ENCODE data around the gene ADPRHL1.
A peak's percentile ranks its signal among the peaks of the same experiment; 100 is the strongest.
"Not testable (repeated sequence)": the region's sequence is repeated elsewhere in the genome, so short reads cannot be mapped to it uniquely, and the experiment has no call there.

The ADPRHL1 gene

GRCh38 chr13:113489171-113489548 is 35.9 kb upstream of the ADPRHL1 start:
- Mint-ChIP-seq H3K27ac (peak overlapping the region; percentile 89), H3K4me3 (peak overlapping the region; percentile 95), H3K36me3 (peaks cover 3% of the 10 kb centered on the region)

DNA sequence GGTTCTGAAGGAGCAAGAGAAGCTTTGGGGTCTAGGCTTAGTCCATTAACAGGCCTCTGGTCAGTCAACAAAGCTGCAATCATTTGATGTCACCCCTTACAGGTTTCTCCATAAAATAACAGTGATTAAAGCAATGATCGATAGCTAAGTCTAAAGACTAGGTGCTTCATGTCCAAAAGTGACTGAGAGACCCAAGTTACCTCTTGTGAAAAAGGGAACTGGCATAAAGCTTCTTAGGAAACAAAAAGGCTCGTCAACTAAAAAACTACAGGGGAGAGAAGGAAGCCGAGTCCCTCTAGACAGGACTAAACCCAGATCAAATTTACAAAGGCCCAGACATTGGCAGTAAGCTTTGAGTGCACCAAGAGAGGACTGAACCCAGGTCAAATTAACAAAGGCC is 35.0 kb upstream of the ADPRHL1 start:
- Mint-ChIP-seq H3K4me1 (ENCODE audit: low read depth) (peaks cover 59% of the 10 kb centered on the region), H3K27me3 (no peaks in the 10 kb centered on the region), H3K9me3 (ENCODE audit: low read depth) (no peaks in the 10 kb centered on the region), H3K27ac (no peak overlapping the region), H3K4me3 (peak overlapping the region; percentile 95), H3K36me3 (peaks cover 3% of the 10 kb centered on the region)

More at GRCh38 chr13:113489171-113489548, 35.9 kb upstream of the ADPRHL1 start:
- Mint-ChIP-seq H3K27me3 (no peaks in the 10 kb centered on the region), H3K9me3 (ENCODE audit: low read depth) (no peaks in the 10 kb centered on the region), H3K4me1 (ENCODE audit: low read depth) (peaks cover 62% of the 10 kb centered on the region)

DNA sequence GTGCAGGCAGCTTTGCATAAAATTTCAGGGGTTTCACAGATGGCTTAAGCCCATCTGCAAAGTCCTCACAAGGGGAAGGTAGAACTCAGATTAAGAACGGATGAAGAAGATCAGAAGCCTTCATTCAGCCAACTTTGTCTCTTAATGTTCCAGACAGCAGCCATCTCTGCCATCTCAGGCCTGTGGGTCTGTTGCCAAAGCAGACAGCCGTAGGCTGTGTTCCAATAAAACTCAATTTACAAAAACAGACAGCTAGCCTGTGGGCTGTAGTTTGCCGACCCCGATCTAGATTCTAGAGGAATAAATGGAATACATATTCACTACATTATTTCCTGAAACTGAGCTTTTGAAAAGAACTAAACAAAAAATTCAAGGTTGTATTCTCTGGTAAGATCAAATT is 33.4 kb upstream of the ADPRHL1 start:
- H3K4me1 Mint-ChIP-seq (ENCODE audit: low read depth): peaks cover 47% of the 10 kb centered on the region
- peaks cover 3% of the 10 kb centered on the region for H3K36me3 Mint-ChIP-seq
- no peaks in the 10 kb centered on the region for H3K27me3 Mint-ChIP-seq
- H3K27ac Mint-ChIP-seq: peak overlapping the region; percentile 10
- H3K4me3 Mint-ChIP-seq: no peak overlapping the region
- no peaks in the 10 kb centered on the region for H3K9me3 Mint-ChIP-seq (ENCODE audit: low read depth)

DNA sequence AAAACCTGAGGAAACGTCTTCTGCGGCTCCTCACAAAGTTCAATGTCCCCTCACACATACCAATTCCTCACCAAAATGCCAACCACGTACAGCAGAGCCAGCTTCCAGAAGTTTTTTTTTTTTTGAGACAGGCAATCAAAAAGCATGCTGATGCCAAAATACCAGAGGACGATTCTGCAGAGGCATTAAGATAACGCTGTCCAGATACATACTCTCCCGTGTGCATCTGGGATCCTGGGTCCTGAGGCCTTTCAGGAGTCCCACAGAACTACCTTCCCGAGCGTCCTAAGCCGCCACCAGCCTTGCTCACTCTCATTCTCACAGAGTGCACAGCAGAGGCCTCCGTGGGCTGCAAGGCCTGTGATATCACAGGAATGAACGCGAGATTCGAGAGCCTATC is 32.3 kb upstream of the ADPRHL1 start:
- Mint-ChIP-seq H3K27ac (no peak overlapping the region), H3K36me3 (peaks cover 3% of the 10 kb centered on the region), H3K27me3 (no peaks in the 10 kb centered on the region), H3K9me3 (ENCODE audit: low read depth) (no peaks in the 10 kb centered on the region), H3K4me1 (ENCODE audit: low read depth) (peaks cover 46% of the 10 kb centered on the region), H3K4me3 (no peak overlapping the region)

- Mint-ChIP-seq H3K27ac (no peak overlapping the region), H3K27me3 (no peaks in the 10 kb centered on the region), H3K4me1 (ENCODE audit: low read depth) (peaks cover 33% of the 10 kb centered on the region), H3K4me3 (no peak overlapping the region), H3K9me3 (ENCODE audit: low read depth) (no peaks in the 10 kb centered on the region), H3K36me3 (peaks cover 8% of the 10 kb centered on the region)
Measured at GRCh38 chr13:113483504-113484293, 30.4 kb upstream of the ADPRHL1 start.

GRCh38 chr13:113483081-113483480 is 29.8 kb upstream of the ADPRHL1 start:
- no peaks in the 10 kb centered on the region for H3K9me3 Mint-ChIP-seq (ENCODE audit: low read depth)
- H3K4me1 Mint-ChIP-seq (ENCODE audit: low read depth): peaks cover 27% of the 10 kb centered on the region
- no peak overlapping the region for H3K27ac Mint-ChIP-seq
- no peaks in the 10 kb centered on the region for H3K27me3 Mint-ChIP-seq
- no peak overlapping the region for H3K4me3 Mint-ChIP-seq
- H3K36me3 Mint-ChIP-seq: peaks cover 11% of the 10 kb centered on the region

GRCh38 chr13:113479179-113479578 is 25.9 kb upstream of the ADPRHL1 start:
- Mint-ChIP-seq H3K27ac (no peak overlapping the region), H3K27me3 (no peaks in the 10 kb centered on the region)

GRCh38 chr13:113477724-113478123 is 24.4 kb upstream of the ADPRHL1 start:
- no peak overlapping the region for H3K27ac Mint-ChIP-seq
- H3K9me3 Mint-ChIP-seq (ENCODE audit: low read depth): no peaks in the 10 kb centered on the region
- H3K4me3 Mint-ChIP-seq: no peak overlapping the region
- no peaks in the 10 kb centered on the region for H3K27me3 Mint-ChIP-seq
- H3K36me3 Mint-ChIP-seq: peaks cover 25% of the 10 kb centered on the region
- no peaks in the 10 kb centered on the region for H3K4me1 Mint-ChIP-seq (ENCODE audit: low read depth)

More at GRCh38 chr13:113479179-113479578, 25.9 kb upstream of the ADPRHL1 start:
- Mint-ChIP-seq H3K4me3 (no peak overlapping the region), H3K4me1 (ENCODE audit: low read depth) (peaks cover 9% of the 10 kb centered on the region), H3K36me3 (peaks cover 22% of the 10 kb centered on the region), H3K9me3 (ENCODE audit: low read depth) (no peaks in the 10 kb centered on the region)

- Mint-ChIP-seq H3K27me3 (no peaks in the 10 kb centered on the region), H3K27ac (no peak overlapping the region), H3K36me3 (peaks cover 25% of the 10 kb centered on the region), H3K4me3 (no peak overlapping the region), H3K4me1 (ENCODE audit: low read depth) (no peaks in the 10 kb centered on the region), H3K9me3 (ENCODE audit: low read depth) (no peaks in the 10 kb centered on the region)
Measured at GRCh38 chr13:113476811-113477210, 23.5 kb upstream of the ADPRHL1 start.

DNA sequence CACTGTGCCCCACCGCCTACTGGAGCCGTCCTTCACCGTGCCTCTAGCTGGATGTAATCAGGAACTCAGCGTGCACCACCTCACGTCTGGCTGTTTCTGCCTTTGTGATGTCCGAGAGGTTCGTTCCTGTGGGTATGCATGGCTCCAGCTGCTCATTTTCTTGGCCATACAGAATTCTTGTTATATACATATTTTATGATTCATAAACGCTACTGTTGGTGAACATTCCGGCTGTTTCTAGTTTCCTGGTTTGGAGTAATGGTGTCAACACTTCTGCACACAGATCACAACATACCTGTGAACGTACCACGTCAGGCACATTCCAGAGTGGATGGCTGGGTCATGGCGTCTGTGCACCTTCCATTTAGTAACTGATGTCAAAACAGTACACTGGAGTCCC is 22.6 kb upstream of the ADPRHL1 start:
- H3K4me3 Mint-ChIP-seq: no peak overlapping the region
- H3K9me3 Mint-ChIP-seq (ENCODE audit: low read depth): no peaks in the 10 kb centered on the region
- H3K27me3 Mint-ChIP-seq: no peaks in the 10 kb centered on the region
- peaks cover 29% of the 10 kb centered on the region for H3K36me3 Mint-ChIP-seq
- no peak overlapping the region for H3K27ac Mint-ChIP-seq
- H3K4me1 Mint-ChIP-seq (ENCODE audit: low read depth): no peaks in the 10 kb centered on the region

GRCh38 chr13:113475280-113475679 is 22.0 kb upstream of the ADPRHL1 start:
- H3K4me3 Mint-ChIP-seq: no peak overlapping the region
- H3K36me3 Mint-ChIP-seq: peaks cover 29% of the 10 kb centered on the region
- no peak overlapping the region for H3K27ac Mint-ChIP-seq
- H3K9me3 Mint-ChIP-seq (ENCODE audit: low read depth): no peaks in the 10 kb centered on the region
- H3K27me3 Mint-ChIP-seq: no peaks in the 10 kb centered on the region
- H3K4me1 Mint-ChIP-seq (ENCODE audit: low read depth): no peaks in the 10 kb centered on the region

DNA sequence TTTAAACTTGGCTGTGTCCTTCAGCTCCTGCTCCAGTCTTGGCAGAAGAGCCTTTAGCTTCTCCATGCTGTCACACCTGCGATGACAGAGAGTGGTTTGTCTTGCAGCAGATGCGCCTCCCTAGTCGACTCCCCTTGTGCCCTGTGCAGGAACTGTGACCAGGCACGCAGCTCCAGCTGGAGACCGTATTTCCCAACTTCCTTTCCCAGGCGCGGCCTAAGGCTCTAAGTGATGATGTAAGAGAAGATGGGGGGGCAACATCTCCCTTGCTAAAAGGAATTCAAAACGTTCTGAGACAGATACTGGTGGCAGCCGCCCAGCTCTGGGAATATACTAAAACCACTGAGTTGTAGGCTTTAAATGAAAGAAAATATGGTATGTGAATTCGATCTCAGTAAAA is 20.9 kb upstream of the ADPRHL1 start:
- no peaks in the 10 kb centered on the region for H3K27me3 Mint-ChIP-seq
- no peaks in the 10 kb centered on the region for H3K4me1 Mint-ChIP-seq (ENCODE audit: low read depth)
- no peak overlapping the region for H3K4me3 Mint-ChIP-seq
- H3K36me3 Mint-ChIP-seq: peaks cover 30% of the 10 kb centered on the region
- H3K9me3 Mint-ChIP-seq (ENCODE audit: low read depth): no peaks in the 10 kb centered on the region
- no peak overlapping the region for H3K27ac Mint-ChIP-seq

- Mint-ChIP-seq H3K9me3 (ENCODE audit: low read depth) (no peaks in the 10 kb centered on the region), H3K27ac (no peak overlapping the region), H3K4me3 (no peak overlapping the region), H3K36me3 (peaks cover 24% of the 10 kb centered on the region), H3K4me1 (ENCODE audit: low read depth) (no peaks in the 10 kb centered on the region), H3K27me3 (no peaks in the 10 kb centered on the region)
Measured at GRCh38 chr13:113472355-113473025, 19.2 kb upstream of the ADPRHL1 start.

DNA sequence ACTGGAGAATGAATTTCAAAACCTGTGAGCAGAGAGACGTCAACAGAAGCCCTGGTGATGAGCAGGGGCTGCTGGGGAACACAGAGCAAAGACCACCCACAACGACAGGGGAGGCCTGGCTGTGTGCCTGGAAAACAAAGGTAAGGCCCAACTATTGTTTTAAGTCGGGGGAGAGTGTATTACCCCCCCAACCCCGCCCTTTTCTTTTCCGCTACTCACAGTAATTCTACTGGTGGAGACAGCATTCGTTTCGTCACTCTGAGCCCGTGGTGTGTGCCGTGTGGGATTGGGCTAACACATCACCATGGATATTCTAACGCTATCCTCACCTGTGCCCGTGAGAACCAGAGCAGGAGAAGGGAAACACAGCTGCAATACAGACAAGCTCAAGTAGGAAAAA is 18.6 kb upstream of the ADPRHL1 start:
- peaks cover 24% of the 10 kb centered on the region for H3K36me3 Mint-ChIP-seq
- H3K9me3 Mint-ChIP-seq (ENCODE audit: low read depth): no peaks in the 10 kb centered on the region
- H3K4me1 Mint-ChIP-seq (ENCODE audit: low read depth): no peaks in the 10 kb centered on the region
- H3K27me3 Mint-ChIP-seq: no peaks in the 10 kb centered on the region
- H3K4me3 Mint-ChIP-seq: no peak overlapping the region
- no peak overlapping the region for H3K27ac Mint-ChIP-seq

GRCh38 chr13:113470635-113471163 is 17.4 kb upstream of the ADPRHL1 start:
- H3K27ac Mint-ChIP-seq; H3K27me3 Mint-ChIP-seq; H3K4me3 Mint-ChIP-seq; H3K4me1 Mint-ChIP-seq (ENCODE audit: low read depth); H3K9me3 Mint-ChIP-seq (ENCODE audit: low read depth): not testable (repeated sequence)
- H3K36me3 Mint-ChIP-seq: peaks cover 22% of the 10 kb centered on the region

Data from activated naive CD8-positive, alpha-beta T cell (primary cell).